Lower leg skin (tissue), 4 donors: ENCODE data around the gene CYP17A1. TPM values are rescaled to one million over a fixed set of nuclear protein-coding genes. Genes with fewer than 3 reads are reported as not detected.

ENCODE experiments used
- DNase-seq, 2 donors: peaks; one replicate each; pipeline ENCODE4 v3.0.0-alpha.2; 2019; ENCODE audit warnings: low spot score in 2 of 2
- H3K4me3 ChIP-seq: fragments of 200-600 bp; sonication (generic); 2 replicates; pipeline ENCODE4 v1.5.1; 2017; ENCODE audit warnings: mild to moderate bottlenecking, low read depth; ENCODE audit not compliant: poor library complexity, severe bottlenecking
- POLR2A ChIP-seq, 2 donors: fragments of 450-650 bp; IDR thresholded peaks; one replicate each; pipeline ENCODE4 v1.6.1; 2016 to 2017; ENCODE audit warnings: antibody characterized with exemption in 2 of 2, mild to moderate bottlenecking in 1 of 2, moderate library complexity in 1 of 2
- WGBS, 2 donors: methylation state at CpG; one replicate each; pipeline ENCODE4 v1.1.5; 2018; 5-methylcytosine and 5-hydroxymethylcytosine counted together
- intact Hi-C: fragments of 100-400 bp; cut with DNase I; formaldehyde crosslinking; loops from one replicate; pipeline ENCODE4 v1.15.0; 2023; ENCODE audit warnings: low total_unique reads
- total RNA-seq, 4 donors: library from RNA; depleted of rRNA; stranded (reverse); fragments of >200 nt; gene quantifications; one replicate each; pipeline ENCODE4 v1.1.0, GENCODE V29; 2016
- TF ChIP-seq, protein P1 (sequence below), 3 donors: fragments of 450-650 bp; IDR thresholded peaks; one replicate each; pipeline ENCODE4 v1.5.1; 2016; ENCODE audit warnings: antibody characterized with exemption in 3 of 3, mild to moderate bottlenecking in 3 of 3, moderate library complexity in 2 of 3

CYP17A1 gene, protein sequence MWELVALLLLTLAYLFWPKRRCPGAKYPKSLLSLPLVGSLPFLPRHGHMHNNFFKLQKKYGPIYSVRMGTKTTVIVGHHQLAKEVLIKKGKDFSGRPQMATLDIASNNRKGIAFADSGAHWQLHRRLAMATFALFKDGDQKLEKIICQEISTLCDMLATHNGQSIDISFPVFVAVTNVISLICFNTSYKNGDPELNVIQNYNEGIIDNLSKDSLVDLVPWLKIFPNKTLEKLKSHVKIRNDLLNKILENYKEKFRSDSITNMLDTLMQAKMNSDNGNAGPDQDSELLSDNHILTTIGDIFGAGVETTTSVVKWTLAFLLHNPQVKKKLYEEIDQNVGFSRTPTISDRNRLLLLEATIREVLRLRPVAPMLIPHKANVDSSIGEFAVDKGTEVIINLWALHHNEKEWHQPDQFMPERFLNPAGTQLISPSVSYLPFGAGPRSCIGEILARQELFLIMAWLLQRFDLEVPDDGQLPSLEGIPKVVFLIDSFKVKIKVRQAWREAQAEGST
- total RNA-seq: under 1 TPM in 1 of 4 donors, not detected in 3; 0.26 TPM

DNA sequence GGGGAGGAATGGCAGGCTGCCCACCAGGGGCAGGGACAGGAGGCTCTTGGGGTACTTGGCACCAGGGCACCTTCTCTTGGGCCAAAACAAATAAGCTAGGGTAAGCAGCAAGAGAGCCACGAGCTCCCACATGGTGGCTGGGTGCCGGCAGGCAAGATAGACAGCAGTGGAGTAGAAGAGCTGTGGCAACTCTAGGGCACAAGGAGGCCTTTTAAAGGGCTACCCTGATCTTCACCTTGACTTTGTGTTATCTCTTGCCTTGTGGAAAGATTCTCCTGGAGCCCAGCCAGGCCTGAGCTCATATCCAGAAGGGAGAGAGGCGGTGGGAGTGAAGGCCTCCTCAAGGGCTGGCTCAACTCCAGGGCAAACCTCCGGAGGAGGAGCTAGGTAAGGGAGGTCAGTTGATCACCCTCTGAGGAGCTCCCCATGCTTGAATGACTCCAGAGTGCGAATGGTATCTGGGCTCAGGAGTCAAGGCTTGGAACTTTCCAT, at the start of gene CYP17A1:
TSS of gene CYP17A1 (minus strand) at position 184 of the 492 bp plus-strand sequence. CDS start at position 132, 52 bp downstream.
- DNase-seq: no peak
- WGBS, 2 donors: 79 to 84% methylated on average over 5 of the region's 5 CpGs
- intact Hi-C loops: loop anchor here (10.0 kb wide), 1 partner anchor 68 kb away; no protein-coding TSS in a partner anchor
- H3K4me3 ChIP-seq: no peak within 1 kb of the TSS
- TF ChIP-seq, protein P1, sequence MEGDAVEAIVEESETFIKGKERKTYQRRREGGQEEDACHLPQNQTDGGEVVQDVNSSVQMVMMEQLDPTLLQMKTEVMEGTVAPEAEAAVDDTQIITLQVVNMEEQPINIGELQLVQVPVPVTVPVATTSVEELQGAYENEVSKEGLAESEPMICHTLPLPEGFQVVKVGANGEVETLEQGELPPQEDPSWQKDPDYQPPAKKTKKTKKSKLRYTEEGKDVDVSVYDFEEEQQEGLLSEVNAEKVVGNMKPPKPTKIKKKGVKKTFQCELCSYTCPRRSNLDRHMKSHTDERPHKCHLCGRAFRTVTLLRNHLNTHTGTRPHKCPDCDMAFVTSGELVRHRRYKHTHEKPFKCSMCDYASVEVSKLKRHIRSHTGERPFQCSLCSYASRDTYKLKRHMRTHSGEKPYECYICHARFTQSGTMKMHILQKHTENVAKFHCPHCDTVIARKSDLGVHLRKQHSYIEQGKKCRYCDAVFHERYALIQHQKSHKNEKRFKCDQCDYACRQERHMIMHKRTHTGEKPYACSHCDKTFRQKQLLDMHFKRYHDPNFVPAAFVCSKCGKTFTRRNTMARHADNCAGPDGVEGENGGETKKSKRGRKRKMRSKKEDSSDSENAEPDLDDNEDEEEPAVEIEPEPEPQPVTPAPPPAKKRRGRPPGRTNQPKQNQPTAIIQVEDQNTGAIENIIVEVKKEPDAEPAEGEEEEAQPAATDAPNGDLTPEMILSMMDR (IDR thresholded peaks at IDR 0.05): no peak
- no peak for TF ChIP-seq POLR2A (IDR thresholded peaks at IDR 0.05)

DNA sequence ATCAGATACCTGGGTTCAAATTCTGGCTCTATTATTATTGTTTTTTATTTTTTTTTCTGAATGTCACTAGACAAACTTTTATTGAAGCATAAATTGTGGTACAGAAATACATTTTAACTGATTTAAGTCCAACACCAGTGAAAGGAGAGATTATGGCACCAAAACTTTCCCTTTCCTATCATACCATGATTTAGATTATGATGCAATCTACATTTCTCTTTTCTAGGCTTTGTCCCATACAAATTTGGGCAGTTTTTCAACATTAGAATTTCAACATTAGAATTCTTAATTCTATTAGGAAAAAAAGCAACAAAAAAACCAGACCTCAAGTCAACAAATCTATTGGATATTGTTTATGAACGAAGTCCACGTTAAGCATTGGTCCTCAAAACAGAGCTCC, 43.0 kb upstream of the CYP17A1 start:
- no peak for DNase-seq
- 92 to 94% methylated on average over 2 of the region's 2 CpGs for WGBS, 2 donors
- intact Hi-C loops: no loop called here

DNA sequence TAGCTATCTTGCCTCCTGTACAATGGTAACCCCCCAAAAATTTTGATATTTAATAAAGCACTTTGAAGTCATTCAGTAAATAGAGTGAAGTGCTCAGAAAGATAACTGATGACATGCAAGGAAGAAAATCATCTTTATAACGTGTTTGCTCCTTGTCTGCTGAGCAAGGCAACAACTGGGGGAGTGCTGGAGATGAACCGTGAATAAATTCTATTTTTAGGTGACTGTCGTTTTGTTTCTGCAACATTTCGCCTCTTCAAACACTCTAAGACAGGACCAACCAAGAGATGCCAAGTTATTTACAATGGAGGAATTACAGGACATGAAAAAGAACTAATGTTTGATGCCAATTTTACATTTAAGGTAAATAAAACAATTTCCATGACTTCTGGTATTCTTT, 41.4 kb upstream of the CYP17A1 start:
- no peak for DNase-seq
- H3K4me3 ChIP-seq: no peak overlapping the region
- WGBS, 2 donors: 84 to 85% methylated on average over 4 of the region's 4 CpGs
- intact Hi-C loops: no loop called here
- TF ChIP-seq POLR2A (IDR thresholded peaks at IDR 0.05): no peak
- TF ChIP-seq, protein P1 (IDR thresholded peaks at IDR 0.05): no peak

More for the DNA sequence above, 43.0 kb upstream of the CYP17A1 start:
- TF ChIP-seq, protein P1 (IDR thresholded peaks at IDR 0.05): no peak
- no peak for TF ChIP-seq POLR2A (IDR thresholded peaks at IDR 0.05)
- no peak overlapping the region for H3K4me3 ChIP-seq

DNA sequence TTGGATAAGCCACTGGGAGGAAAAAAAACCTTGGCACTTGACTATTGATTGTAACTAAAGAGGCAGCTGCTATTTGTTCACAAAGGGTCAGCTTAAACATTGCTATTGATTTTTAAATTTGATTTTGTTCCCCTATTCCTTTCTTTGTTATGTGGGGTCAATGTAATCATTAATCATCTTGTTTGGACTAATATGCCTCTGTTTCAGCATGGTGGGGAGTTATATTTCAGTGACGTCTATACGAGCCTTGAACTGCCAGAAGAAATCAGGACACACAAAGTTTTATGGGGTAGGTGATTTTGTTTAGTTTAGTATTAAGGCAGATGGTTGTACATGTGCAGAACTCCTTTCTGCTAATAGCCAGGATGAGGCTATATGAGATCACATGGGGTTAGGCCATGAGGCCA, 39.5 kb upstream of the CYP17A1 start:
- no peak overlapping the region for H3K4me3 ChIP-seq
- 90 to 92% methylated on average over 2 of the region's 2 CpGs for WGBS, 2 donors
- DNase-seq: no peak
- TF ChIP-seq, protein P1 (IDR thresholded peaks at IDR 0.05): no peak
- no peak for TF ChIP-seq POLR2A (IDR thresholded peaks at IDR 0.05)
- intact Hi-C loops: no loop called here

DNA sequence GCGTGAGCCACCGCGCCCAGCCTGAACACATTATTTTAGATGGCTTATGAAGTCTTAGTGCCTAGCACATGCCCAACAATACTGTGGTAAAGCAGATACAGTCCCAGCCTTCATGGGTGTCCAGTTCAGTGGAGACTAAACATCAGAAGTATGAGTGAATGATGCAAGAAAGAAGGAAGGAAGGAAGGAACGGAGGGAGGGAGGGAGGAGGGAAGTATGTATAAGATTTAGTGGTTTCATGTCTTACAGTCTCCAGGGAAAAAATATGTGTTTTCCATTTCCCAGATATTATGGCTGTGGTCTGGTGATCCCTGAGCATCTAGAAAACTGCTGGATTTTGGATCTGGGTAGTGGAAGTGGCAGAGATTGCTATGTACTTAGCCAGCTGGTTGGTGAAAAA, 35.0 kb upstream of the CYP17A1 start:
- 92 to 95% methylated on average over 4 of the region's 4 CpGs for WGBS, 2 donors
- DNase-seq: no peak
- intact Hi-C loops: no loop called here
- no peak overlapping the region for H3K4me3 ChIP-seq
- TF ChIP-seq, protein P1 (IDR thresholded peaks at IDR 0.05): no peak
- no peak for TF ChIP-seq POLR2A (IDR thresholded peaks at IDR 0.05)
